K562 (cell line): Measurements from ENCODE around the gene CTNNA3.

Experiments used
- BACH1 ChIP-seq: fragments of 200-800 bp; sonication (Bioruptor generic); IDR thresholded peaks from 2 replicates; pipeline ENCODE4 v1.6.1; 2016; ENCODE audit warnings: missing genetic modification characterization, missing compliant biosample characterization
- DACH1 ChIP-seq: fragments of 450-650 bp; IDR thresholded peaks from 2 replicates; pipeline ENCODE4 v1.6.1; 2018; ENCODE audit not compliant: partially characterized antibody
- EHMT2 ChIP-seq: fragments of 450-650 bp; IDR thresholded peaks from 2 replicates; pipeline ENCODE4 v1.6.1; 2018; ENCODE audit warnings: antibody characterized with exemption
- JUND ChIP-seq, 2 experiments: IDR thresholded peaks; 2 replicates in 1 of 2; 3 replicates in 1 of 2; pipeline ENCODE4 v1.6.1; 2011; ENCODE audit warnings: borderline replicate concordance in 2 of 2, low read depth in 2 of 2, low read length in 2 of 2, improper control_type of control experiment in 1 of 2, missing biosample characterization in 1 of 2, missing genetic modification characterization in 1 of 2, missing genetic modification reagents in 1 of 2
- MEIS2 ChIP-seq: fragments of 450-650 bp; IDR thresholded peaks from 2 replicates; pipeline ENCODE4 v1.6.1; 2014; ENCODE audit warnings: mild to moderate bottlenecking; ENCODE audit not compliant: partially characterized antibody
- POLR2A ChIP-seq: fragments of 450-650 bp; conservative IDR thresholded peaks from 2 replicates; pipeline ENCODE4 v1.6.1; 2016
- SMC3 ChIP-seq: conservative IDR thresholded peaks from 2 replicates; pipeline ENCODE4 v1.6.1; 2011; ENCODE audit warnings: low read depth, low read length, improper control_type of control experiment; ENCODE audit not compliant: insufficient read depth
- TF ChIP-seq, protein P1 (sequence below): fragments of 150-350 bp; conservative IDR thresholded peaks from 2 replicates; pipeline ENCODE4 v1.6.1; 2014; ENCODE audit warnings: low read length
- TF ChIP-seq, protein P2 (sequence below), 2 experiments: fragments of 450-650 bp in 1 of 2; sonication (generic) in 1 of 2; formaldehyde crosslinking in 1 of 2; IDR thresholded peaks in 1 of 2; conservative IDR thresholded peaks in 1 of 2; 2 replicates each; pipeline versions ENCODE4 v1.6.1 to v1.8.1; 2016 to 2023; ENCODE audit warnings: mild to moderate bottlenecking in 2 of 2, moderate library complexity in 2 of 2, inconsistent platforms in 1 of 2, missing genetic modification reagents in 1 of 2
- TF ChIP-seq, protein P3 (sequence below), 3 experiments: IDR thresholded peaks in 2 of 3; conservative IDR thresholded peaks in 1 of 3; 2 replicates each; pipeline ENCODE4 v1.5.1; 2011 to 2012; ENCODE audit warnings: low read length in 3 of 3, mild to moderate bottlenecking in 3 of 3, control low read depth in 2 of 3, improper control_type of control experiment in 1 of 3, inconsistent platforms in 1 of 3, low read depth in 1 of 3, mixed read lengths in 1 of 3, moderate library complexity in 1 of 3; ENCODE audit not compliant: insufficient read depth in 2 of 3

DNA sequence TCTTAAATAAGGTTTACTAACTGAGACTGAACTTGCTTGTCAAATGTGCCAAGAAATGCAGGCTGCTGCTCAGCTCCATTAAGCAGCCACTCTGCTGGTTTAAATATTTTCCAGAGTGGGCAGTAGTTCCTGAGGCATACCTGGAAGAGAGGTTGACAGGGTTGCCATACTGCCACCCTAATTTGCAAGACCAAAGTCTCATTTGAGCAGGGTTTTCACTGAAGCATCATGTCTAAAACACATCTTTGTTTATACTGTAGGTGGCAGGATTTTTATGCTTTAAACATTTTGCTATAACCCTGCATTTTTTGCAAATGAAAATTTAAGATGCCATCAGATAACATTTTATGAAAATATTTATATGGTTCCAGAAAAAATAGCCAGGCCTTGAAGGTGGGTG is 1388.2 kb downstream of the CTNNA3 start:
- TF ChIP-seq BACH1 (tag) (no peak), POLR2A (no peak), MEIS2 (no peak), SMC3 (no peak), DACH1 (no peak), EHMT2 (no peak), JUND (IDR thresholded peaks at IDR 0.05; ENCODE audit: borderline replicate concordance, low read depth, low read length) (no peak), JUND (tag; IDR thresholded peaks at IDR 0.05; ENCODE audit: borderline replicate concordance, low read depth, low read length) (no peak)
- TF ChIP-seq, protein P1, sequence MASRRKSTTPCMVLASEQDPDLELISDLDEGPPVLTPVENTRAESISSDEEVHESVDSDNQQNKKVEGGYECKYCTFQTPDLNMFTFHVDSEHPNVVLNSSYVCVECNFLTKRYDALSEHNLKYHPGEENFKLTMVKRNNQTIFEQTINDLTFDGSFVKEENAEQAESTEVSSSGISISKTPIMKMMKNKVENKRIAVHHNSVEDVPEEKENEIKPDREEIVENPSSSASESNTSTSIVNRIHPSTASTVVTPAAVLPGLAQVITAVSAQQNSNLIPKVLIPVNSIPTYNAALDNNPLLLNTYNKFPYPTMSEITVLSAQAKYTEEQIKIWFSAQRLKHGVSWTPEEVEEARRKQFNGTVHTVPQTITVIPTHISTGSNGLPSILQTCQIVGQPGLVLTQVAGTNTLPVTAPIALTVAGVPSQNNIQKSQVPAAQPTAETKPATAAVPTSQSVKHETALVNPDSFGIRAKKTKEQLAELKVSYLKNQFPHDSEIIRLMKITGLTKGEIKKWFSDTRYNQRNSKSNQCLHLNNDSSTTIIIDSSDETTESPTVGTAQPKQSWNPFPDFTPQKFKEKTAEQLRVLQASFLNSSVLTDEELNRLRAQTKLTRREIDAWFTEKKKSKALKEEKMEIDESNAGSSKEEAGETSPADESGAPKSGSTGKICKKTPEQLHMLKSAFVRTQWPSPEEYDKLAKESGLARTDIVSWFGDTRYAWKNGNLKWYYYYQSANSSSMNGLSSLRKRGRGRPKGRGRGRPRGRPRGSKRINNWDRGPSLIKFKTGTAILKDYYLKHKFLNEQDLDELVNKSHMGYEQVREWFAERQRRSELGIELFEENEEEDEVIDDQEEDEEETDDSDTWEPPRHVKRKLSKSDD, result no peak
- TF ChIP-seq, protein P2, sequence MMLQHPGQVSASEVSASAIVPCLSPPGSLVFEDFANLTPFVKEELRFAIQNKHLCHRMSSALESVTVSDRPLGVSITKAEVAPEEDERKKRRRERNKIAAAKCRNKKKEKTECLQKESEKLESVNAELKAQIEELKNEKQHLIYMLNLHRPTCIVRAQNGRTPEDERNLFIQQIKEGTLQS (IDR thresholded peaks at IDR 0.05), result no peak
- TF ChIP-seq, protein P2 (CRISPR knock-in tag; conservative IDR thresholded peaks at IDR 0.05), result no peak
- TF ChIP-seq, protein P3, sequence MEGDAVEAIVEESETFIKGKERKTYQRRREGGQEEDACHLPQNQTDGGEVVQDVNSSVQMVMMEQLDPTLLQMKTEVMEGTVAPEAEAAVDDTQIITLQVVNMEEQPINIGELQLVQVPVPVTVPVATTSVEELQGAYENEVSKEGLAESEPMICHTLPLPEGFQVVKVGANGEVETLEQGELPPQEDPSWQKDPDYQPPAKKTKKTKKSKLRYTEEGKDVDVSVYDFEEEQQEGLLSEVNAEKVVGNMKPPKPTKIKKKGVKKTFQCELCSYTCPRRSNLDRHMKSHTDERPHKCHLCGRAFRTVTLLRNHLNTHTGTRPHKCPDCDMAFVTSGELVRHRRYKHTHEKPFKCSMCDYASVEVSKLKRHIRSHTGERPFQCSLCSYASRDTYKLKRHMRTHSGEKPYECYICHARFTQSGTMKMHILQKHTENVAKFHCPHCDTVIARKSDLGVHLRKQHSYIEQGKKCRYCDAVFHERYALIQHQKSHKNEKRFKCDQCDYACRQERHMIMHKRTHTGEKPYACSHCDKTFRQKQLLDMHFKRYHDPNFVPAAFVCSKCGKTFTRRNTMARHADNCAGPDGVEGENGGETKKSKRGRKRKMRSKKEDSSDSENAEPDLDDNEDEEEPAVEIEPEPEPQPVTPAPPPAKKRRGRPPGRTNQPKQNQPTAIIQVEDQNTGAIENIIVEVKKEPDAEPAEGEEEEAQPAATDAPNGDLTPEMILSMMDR (IDR thresholded peaks at IDR 0.05 in 2 of 3, conservative IDR thresholded peaks at IDR 0.05 in 1 of 3; ENCODE audit: insufficient read depth in 2 of 3, low read depth in 1 of 3, low read length in 3 of 3), result no peak
